Measurements from ENCODE around the gene ATP11A.

GRCh38 chr13:112791663-112792440 lies 102.0 kb downstream of the ATP11A start:
- no peak for TF ChIP-seq CTCF (IDR thresholded peaks at IDR 0.05)
- TF ChIP-seq POLR2A (IDR thresholded peaks at IDR 0.05): no peak
